K562 treated with DMSO at 1 percent for 12 hours (cell line): Measurements from ENCODE around the gene HOGA1. TPM values are rescaled to one million over a fixed set of nuclear protein-coding genes. Genes with fewer than 3 reads are reported as not detected.

Source experiments
- total RNA-seq: library from RNA; unstranded; fragments of 300-600 nt; gene quantifications from 2 replicates; pipeline ENCODE4 v1.2.3, GENCODE V29; 2022; ENCODE audit not compliant: insufficient read depth

HOGA1 gene
- total RNA-seq: not detected in 2 replicates

GRCh38 chr10:97584060-97584797 lies at the start of gene HOGA1:
TSS of gene HOGA1 (plus strand) at chr10:97584389. CDS start at chr10:97584704, 315 bp downstream.

DNA sequence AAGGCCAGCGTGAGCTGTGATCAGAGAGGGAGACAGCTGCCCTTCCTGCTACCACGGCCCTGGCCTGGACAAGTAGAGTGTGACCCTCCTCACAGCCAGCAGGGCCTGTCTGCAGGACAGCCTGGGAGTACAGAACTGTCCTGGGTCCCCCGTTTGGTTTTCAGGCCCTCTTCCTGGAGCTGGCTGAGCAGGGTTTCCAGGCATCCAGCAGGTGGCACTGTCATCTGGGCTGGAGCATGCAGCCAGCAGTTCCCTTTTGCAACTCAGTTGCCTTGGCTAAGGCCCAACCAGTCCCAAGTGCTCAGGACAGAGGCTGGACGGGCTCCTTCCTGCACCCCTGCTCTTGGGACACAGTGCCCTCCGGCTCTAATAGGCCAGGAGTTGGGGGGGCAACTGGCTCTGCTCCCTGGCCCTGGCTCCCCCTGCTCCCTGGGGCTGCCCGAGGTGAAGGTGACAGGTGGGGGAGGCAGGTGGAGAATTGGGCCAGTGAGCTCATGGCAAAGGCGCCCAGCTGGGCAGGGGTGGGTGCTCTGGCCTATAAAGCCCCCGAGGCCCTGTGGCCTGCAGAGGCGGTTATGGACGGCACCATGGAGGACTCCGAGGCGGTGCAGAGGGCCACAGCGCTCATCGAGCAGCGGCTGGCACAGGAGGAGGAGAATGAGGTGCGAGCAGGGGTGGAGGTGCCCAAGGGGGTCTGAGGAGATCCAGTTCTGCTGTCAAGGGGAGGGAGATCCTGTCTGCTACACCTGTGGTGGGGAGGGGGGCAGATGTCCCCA lies 11.8 kb upstream of the HOGA1 start, which contains the start of gene ANKRD2:
Gene ANKRD2 (plus strand): TSS at position 566 of the 776 bp plus-strand sequence. CDS start 10 bp downstream, at position 576.

DNA sequence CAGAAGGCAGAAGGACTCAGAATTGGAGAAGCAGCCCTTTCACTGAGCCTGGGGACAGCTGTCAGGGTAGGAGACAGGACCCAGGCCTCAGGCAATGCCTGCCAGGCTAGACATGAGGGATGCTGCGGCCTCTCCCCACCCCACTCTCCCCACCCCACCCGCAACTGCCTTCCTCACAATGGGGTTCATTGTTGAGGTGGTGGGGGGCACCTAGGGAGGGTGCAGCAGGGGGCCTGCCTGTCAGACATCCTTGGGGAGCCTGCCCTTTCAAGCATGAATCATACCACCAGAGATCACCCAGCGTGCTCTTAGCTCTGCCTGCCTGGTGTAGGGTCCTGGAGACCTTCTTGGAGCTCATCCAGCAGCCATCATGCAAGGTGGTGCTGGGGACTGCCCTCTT lies 5.3 kb downstream of the HOGA1 start, which contains the start of gene C10orf62:
Gene C10orf62 (plus strand): TSS at position 243 of the 400 bp plus-strand sequence. CDS start 177 bp downstream, outside the sequence.

GRCh38 chr10:97632949-97633884 lies 49.0 kb downstream of the HOGA1 start, which contains the start of gene MORN4:
TSS of gene MORN4 (minus strand) at chr10:97633500. CDS start at chr10:97619653, 13,847 bp downstream.

DNA sequence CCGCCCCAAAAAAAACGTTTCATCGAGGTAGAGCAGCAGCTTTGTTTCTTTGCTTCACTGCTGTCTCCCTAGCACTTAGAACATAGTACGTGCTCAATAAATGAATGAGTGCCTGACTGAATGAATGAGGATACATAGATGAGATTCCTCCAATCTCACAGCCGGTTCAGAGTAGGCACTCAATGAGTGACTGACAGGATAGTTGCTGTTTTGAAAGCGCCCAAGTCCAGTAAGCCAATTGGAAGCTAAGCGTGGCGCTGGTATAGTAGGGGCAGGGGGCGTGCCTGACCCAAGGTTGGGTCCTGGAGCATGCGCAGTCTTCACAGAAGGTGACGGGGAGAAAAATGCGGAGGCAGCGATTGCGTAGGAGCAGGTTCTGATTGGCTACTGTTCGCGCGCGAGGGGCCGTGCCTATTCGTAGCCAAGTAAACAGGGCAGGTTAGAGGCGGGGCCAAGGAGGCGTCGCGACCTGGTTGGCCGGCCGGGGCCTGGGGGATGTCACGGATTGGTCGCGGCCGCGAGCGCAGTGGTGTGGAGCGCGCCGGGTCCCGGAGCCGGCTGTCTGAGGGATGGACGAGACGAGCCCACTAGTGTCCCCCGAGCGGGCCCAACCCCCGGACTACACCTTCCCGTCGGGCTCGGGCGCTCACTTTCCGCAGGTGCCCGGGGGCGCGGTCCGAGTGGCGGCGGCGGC lies 56.1 kb downstream of the HOGA1 start, which contains the start of gene PI4K2A:
Gene PI4K2A (plus strand): TSS at position 498 of the 694 bp plus-strand sequence. CDS start 72 bp downstream, at position 570.

Other genes starting within 250 kb of the HOGA1 start
- gene FRAT2, start 249.7 kb upstream of the HOGA1 start, total RNA-seq: 23.1 and 23.6 TPM in 2 replicates
- gene RRP12, start 183.0 kb upstream of the HOGA1 start, total RNA-seq: 6.5 and 7.9 TPM in 2 replicates
- 157 and 193 TPM in 2 replicates for gene PGAM1, start 158.2 kb upstream of the HOGA1 start, total RNA-seq
- gene EXOSC1, start 138.4 kb upstream of the HOGA1 start, total RNA-seq: 65.4 and 74.3 TPM in 2 replicates
- gene ZDHHC16, start 138.2 kb upstream of the HOGA1 start, total RNA-seq: 18.7 and 21.7 TPM in 2 replicates
- gene MMS19, start 86.0 kb upstream of the HOGA1 start, total RNA-seq: 33.3 and 44.5 TPM in 2 replicates
- 5.4 and 5.7 TPM in 2 replicates for gene UBTD1, start 85.5 kb upstream of the HOGA1 start, total RNA-seq
- not detected in 2 replicates for gene ANKRD2, start 11.6 kb upstream of the HOGA1 start, total RNA-seq
- gene C10orf62, start 5.3 kb downstream of the HOGA1 start, total RNA-seq: not detected in 2 replicates
- 10.3 and 16.5 TPM in 2 replicates for gene MORN4, start 49.1 kb downstream of the HOGA1 start, total RNA-seq
- gene PI4K2A, start 56.3 kb downstream of the HOGA1 start, total RNA-seq: 15.9 and 31.6 TPM in 2 replicates
- 11.7 and 12.8 TPM in 2 replicates for gene AVPI1, start 102.9 kb downstream of the HOGA1 start, total RNA-seq
- 4.0 and 8.6 TPM in 2 replicates for gene MARVELD1, start 129.3 kb downstream of the HOGA1 start, total RNA-seq
- gene ZFYVE27, start 152.7 kb downstream of the HOGA1 start, total RNA-seq: 17.0 and 23.1 TPM in 2 replicates
- gene SFRP5, start 187.6 kb downstream of the HOGA1 start, total RNA-seq: not detected in 2 replicates